ENCODE data around the gene FAM120B. TPM values are rescaled to one million over a fixed set of nuclear protein-coding genes. Genes with fewer than 3 reads are reported as not detected.

FAM120B gene
- polyA plus RNA-seq, 4 donors: 35.7 to 38.6 (median 37.2) TPM

DNA sequence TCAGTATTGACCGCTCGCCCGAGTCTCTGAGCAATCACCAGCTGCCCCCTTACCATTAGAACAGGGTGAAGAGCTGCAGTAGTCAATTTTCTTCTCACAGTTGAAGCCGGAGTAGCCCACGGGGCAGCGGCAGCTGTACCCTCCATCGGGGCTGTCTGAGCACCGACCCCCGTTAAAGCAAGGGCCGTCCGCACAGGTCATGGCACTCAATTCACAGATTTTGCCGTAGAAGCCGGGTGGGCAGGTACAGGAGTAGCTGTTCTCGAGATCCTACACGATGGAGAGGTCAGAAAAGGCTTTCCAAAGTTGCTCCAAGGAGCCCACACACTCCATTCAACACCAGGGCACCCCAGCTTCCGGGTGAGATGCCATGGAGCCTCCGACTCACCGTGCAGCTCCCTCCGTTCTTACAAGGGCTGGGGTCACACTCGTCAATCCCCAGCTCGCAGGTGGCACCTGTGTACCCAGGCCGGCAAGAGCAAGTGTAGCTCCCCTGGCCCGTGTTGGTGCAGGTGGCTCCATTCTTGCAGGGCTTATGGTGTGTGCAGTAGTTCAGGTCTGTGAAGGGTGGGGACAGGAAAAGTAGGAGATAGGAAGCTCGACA, 21.6 kb upstream of the FAM120B start:
- no peak for DNase-seq (ENCODE audit: low read depth in 4 of 4, low spot score in 3 of 4)

DNA sequence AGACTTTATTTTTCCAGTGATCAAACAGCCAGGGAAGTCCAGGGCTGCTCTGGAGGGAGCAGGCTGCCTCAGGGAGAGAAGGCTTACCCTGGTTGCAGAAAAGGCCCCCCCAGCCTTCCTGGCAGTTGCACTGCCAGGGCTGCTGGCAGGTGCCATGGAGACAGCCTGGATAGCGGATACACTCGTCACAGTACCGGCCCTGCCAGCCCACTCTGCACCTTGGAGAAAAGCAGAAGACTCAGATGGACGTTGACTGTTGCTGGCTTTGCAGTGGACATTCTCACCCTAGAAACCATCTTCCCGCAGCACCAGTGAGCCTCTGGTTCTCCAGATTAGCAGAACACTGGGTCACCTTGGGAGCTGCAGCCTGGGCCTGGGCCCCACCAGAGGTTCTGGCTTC, 21.1 kb upstream of the FAM120B start:
- no peak for DNase-seq (ENCODE audit: low read depth in 4 of 4, low spot score in 3 of 4)

DNA sequence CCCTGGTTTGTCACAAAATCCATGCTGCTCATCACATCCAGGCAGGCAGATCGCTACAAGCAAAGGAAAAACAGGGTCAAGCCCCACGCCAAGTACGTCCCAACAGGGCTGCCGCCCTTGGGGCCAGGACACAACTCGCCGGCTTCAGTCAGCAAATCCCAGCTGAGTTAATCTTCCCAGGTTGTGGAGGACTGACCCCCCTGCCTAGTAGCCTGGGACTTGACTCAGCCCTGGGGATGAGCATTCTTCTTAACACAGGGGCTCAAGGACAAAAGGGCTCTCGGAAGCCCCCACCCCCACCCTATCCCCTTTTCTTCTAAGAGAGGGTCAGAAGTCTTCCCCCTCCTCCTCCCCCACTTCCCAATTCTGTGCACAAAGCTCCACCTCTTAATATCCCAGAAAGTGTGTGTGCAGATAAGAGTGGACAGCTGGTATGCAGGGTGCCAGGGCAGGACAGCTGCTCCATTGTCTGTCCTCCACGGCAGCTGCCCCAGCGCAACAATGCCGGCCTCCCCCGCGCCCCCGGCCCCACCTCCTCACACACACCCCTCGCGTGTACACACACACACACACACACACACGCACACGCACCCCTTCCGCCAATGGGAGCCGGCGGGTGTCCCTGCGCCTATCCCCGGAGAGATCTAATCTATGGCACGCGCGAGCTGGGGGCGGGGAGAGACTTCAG, 20.2 kb upstream of the FAM120B start:
- no peak for DNase-seq (ENCODE audit: low read depth in 4 of 4, low spot score in 3 of 4)

DNA sequence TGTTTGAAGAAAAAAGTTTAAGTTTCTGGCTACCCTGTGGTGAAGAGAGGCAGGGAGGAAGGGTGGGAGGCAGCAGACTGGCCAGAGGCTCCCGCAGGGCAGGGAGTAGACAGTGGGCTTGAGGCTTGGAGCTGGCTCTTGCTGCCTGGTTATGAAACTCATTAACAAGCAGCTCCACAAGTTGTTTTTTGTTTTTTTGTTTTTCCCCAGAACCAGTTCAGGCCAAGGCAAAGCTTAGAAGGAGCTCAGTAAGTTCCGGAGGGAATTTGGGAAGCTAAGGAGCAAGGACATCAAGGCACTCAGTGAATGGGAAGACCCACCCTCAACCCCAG, 19.7 kb upstream of the FAM120B start:
- DNase-seq (ENCODE audit: low read depth in 4 of 4, low spot score in 3 of 4): no peak

DNA sequence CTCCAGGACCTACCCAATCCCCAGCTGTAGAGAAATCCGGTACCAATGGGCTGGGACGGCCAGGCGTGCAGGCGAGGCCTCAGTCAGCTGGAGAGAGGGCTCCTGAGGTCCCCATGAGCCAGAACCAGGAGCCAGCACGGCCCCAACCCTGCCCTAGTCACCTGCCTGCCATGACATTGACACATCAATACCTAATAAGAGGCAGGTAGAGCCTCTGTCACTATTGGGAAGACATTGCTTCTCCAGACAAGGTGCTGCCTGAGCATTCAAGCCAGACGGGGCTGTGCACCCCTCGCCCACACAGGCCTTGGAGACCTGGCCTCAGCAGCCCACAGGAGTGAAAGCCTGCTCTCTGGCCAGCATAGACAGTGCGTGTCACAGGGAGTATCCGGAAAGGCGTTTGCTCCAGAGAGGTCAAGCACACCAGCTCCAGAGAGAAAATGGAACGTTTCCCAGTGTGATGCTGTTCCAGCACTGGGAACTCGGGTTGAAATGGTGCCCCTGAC, 19.1 kb upstream of the FAM120B start:
- DNase-seq (ENCODE audit: low read depth in 4 of 4, low spot score in 3 of 4): no peak

DNA sequence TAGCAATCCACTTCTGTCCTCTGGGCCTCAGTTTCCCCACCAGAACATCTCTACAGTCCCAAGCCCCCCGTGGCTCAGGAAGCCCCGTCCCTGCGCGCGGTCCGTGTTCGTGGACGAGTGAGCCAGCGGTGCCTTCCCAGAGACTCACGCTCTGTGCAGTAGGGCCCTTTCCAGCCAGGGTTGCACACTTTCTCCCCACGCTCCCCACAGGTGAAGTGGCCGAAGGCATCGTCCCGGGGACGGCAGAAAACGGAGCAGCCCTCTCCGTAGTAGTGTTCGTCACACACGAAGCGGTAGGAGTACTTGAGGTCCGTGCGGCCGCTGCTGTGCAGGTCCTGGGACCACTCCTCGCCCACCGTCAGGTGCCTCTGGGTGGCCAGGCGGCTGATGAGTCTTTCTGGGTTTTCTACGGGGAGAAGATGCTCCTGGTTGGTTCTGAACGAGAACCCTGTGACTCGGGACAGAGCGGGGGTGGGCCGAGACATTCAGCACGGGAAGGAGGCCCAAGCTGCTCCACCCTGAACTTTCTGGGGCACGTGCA, 18.4 kb upstream of the FAM120B start:
- DNase-seq (ENCODE audit: low read depth in 4 of 4, low spot score in 3 of 4): no peak

DNA sequence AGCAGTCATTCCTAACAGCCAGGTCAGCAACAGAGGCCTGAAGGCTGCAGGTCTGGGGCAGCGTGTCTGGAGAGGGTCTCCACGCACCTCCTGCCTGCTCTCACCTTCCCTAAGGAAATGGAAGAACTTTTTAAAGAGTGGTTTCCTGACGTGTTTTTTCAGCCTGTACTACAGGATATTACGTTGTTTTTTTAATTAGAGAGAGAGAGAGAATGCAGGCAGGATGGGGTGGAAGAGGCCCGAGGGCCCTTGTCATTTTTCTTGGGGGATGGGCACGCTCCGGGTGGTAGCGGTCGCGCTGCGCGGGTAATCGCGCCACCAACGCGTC, 17.7 kb upstream of the FAM120B start:
- no peak for DNase-seq (ENCODE audit: low read depth in 4 of 4, low spot score in 3 of 4)

DNA sequence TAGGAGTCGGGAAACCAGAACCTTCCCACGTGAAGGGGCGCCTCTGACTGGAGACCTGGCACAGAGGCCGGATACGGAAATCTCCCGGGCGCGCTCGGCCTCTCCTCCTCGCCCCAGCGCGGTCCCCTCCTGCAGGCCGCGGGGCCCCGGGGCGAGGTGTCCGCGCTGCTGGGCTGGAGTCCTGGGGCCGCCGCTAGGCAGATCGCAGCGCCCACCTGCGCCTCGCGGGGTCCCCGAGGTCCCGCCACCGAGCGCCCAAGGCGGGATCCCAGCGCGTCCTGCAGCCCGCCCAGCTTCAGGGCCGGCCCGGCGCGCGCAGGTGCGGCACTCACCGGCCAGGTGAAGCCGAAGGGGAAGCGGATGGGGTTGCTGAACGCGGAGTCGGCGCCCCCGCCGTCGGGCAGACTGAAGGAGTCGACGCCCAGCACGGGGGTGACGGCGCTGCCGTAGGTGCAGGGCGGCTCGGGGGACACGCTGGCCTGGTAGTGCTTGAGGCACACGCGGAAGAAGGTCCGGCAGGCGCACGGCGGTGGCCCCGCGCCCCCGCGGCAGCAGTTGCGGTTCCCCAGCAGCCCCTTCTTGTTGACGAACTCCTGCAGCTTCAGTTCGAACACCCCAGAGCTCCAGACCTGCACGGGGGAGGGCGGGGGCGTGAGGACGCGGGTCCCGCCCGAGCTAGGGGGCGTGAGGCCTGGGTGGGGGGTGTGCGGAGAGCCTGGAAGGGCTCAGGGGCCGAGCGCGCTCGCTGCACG, 17.2 kb upstream of the FAM120B start:
- no peak for DNase-seq (ENCODE audit: low read depth in 4 of 4, low spot score in 3 of 4)

DNA sequence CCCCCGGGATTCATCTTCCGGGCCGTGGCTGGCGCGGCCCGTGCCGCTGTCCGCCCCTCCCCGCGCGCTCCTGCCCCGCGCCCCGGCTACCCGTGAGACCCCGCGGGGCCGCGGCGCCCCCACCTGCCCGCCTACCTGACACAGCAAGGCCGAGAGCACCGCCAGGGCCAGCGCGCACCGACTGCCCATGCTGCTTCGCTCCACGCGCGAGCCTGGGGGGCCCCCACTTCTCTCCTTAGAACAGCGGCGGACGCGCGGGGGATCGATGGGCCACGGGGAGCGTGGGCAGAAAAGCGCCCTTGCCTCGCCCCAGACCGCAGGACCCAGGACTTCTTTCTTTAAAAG, 16.6 kb upstream of the FAM120B start:
- no peak for DNase-seq (ENCODE audit: low read depth in 4 of 4, low spot score in 3 of 4)

DNA sequence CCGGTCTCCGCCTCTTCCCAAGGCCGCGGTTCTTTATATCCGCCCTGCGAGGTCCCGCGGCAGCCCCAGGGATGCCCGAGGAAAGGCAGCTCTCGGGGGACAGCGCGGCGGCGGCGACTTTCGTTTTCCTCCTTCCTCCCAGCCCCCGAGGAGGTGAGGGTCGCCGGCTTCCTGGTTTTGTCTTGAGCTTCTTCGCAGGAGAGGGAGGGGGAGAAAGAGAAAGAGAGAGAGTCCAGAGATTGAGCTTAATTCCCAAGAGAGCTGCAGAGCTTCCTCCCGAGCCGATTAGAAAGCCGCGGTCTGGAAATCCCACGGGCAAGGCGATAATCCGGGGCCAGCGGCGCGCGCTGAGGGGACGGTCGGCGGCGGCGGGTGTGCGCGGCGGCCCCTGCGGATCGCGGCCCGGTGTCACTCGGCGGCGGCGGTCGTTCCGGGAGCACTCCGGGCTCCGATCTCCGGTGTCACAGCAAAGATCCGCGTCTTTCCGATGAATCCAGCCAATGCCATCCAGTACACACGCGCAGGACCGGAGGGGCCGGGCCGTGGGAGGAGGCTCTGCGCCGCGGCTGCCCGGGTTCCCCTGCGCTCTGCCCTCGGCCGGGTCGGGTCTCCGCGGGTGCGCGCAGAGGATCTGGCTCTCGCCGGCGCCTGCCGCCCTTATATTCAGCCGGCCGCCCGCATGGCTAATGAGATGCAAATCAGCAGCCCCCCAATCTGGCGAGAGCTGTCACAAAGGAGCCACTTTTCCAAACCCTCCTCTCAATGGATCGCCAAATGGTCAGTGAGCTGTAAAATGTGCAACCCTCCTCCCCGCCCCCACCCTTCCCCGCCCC, 16.0 kb upstream of the FAM120B start, which contains the start of gene DLL1:
DLL1 (minus strand) TSS at position 783 of the 833 bp plus-strand sequence. CDS start 939 bp downstream, outside the sequence.
- DNase-seq (ENCODE audit: low read depth in 4 of 4, low spot score in 3 of 4): no peak

DNA sequence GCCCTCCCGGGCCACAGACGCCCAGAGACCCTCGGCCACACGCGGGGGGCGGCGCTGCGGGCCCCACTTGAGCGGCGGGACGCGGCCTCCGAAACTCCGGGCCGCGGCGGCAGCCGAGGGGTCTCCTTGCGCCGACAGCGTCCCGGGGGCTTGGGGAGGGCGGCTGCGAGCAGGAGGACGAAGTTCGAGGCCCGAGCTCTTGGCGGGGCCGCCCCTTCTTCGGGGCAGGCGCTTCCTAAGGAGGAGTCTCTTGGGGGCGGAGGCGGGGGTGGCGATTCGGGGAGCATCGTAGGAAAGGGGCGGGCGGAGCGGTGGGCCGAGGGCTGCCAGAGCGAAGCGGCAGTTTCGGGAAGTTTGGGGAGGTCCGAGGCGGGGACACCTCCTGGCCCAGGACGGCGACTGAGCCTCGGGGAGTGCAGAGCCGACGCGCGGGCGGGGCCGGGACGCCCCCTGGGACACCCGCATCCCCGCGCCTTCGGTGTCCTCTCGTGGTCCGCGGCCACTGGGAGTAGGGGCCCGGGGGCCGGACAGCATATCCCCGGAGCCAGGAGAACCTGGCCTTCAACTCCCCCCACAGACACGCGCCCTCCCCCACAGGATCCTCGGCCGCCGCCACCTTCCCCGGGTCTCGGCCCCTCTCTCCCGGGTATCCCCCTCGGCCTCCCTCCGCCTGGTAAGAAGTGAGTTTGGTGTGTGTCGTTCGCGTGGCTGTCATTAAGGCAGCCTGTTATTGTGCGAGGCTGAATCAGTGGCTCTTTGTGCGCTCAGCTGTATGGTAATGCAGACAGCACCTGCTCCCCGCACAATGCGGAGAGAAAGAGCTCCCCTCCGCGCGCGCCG, 15.1 kb upstream of the FAM120B start:
- no peak for DNase-seq (ENCODE audit: low read depth in 4 of 4, low spot score in 3 of 4)

DNA sequence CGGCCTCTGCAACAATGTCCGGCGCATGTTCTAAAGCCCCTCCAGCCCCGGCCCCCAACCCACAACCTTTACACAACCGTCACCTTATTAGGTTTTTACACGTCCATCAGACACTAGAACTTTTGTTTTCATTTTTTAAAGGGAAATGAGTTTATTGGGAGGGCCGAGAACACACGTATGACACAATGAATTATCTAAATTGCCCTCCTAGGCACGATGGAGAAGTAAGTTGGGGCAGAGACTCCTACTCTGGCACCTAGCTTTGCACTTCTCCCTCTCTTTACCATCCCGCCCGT, 14.5 kb upstream of the FAM120B start:
- DNase-seq (ENCODE audit: low read depth in 4 of 4, low spot score in 3 of 4): no peak

DNA sequence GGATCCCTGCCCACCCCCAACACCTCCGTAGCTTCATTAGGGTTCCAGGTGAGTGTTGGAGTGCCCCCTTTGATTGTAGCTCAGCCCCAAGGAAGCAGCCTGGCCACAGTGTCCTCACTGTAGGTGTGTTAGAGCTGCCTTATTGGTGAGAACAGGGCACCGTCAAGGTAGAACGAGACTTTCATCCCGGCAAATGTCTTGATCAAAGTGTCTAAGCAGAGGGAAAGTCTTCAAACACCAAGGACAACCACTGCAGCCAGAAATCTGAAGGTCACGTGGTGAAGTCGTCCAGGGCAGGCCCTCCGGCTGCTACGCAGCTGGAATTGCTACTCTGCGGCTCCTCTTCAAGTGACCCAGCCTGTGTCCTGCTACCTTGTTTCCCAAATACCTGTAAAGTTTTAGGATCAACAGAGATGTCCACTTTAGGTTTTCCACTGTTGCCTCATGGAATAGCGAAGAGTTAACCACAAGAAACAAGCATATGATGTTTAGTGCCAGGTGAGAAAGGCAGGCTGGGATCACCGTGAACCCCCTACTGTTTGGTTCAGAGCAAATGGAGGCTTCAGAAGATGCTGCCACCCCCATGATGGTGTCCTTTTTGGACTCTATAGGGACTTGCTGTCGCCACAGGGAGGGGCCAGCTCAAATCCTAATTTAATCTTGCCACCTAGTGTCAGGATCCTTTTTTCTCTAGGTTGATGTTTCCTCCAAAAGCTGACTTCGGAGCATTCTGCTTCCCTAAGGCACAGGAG, 14.0 kb upstream of the FAM120B start:
- DNase-seq (ENCODE audit: low read depth in 4 of 4, low spot score in 3 of 4): no peak

DNA sequence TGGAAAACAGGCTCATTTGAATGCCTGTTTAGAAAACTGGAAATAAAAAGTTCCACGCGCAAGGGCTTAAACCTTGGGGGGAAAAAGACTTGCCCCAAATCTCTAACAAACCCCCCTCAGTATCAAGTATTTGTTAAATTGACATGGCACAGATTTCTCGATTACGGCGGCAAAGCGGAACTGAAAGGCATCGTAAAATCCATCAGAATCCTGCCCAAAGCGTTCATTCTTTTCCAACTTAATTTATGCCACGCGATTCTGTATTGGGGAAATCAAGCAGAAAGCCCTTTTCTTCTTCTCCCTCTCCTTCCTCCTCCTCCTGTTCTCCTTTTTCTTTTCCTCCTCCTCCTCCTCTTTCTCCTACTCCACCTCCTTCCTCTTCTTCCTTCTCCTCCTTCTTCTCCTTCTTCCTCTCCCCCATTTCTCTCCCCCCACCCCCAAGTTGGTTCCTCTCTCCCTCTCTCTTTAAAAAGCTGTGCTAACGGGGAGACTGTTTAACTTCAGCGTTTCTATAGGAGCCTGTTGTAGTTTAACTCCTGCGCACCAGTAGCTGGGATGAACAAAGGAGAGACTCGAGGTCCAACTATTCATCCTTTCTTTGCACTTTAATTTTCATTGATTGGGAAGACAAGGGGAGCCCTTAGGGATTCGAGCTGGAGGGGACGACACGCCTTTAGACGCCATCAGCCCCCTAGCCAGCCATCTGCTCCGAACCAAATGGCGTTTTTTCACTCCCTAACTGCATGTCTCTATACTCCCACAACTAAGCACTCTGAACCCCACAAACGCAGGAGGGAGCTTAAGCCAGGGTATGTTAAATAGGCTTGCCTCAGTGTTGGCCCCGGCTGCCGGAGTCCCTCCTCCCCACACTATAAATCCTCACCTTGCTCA, 13.0 kb upstream of the FAM120B start:
- DNase-seq (ENCODE audit: low read depth in 4 of 4, low spot score in 3 of 4): no peak

DNA sequence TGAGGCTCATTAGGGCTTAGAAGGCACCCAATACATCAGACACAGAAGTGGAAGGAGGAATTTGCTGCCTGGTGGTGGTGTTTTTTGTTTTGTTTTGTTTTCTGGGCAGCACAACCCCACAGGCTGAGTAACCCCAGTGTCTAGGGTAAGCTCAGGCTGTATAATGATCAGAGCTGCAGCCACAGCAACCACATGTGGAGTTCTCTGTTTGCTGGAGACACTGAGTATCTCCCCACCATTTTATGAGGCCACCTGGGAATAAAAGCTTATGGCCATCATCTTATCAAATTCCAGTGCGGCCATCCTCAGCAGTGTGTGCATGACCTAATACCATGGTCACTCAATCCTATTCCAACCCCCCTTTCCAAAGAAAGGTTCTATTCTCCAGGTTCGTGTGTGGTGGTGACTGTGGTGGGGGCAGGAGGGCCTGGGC, 12.2 kb upstream of the FAM120B start:
- no peak for DNase-seq (ENCODE audit: low read depth in 4 of 4, low spot score in 3 of 4)

DNA sequence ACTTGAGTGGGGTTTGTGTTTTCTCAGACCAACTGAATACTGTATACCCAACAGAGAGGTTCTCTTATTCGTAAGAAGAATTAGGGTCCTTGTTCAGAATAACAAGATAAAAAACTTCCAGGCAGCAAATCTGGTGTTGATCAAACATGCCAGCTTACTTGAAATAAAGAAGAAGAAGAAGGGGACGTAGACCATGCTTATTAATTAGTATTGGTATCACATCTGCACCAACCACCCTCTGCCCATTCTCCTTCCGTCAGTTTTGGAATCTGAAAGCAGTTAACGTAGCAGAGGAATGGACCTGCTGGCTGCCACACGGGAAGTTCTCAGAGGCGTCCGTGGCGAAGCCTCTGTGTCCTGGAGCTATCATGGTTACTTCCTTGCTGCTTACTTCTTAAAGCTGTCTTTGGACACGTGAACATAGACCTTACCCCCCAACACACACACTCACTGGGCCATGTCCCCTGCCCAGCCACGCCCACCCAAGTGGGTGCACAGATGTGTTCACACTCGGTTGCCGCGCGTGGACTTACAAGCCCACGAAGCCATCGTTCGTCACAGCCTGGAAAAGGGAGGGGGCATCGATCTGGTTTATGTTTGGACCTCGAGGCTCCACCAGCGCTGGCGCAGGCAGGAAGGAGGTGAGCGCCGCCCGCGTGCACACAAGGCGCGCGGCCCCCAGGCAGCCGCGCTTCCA, 11.6 kb upstream of the FAM120B start:
- DNase-seq (ENCODE audit: low read depth in 4 of 4, low spot score in 3 of 4): no peak

DNA sequence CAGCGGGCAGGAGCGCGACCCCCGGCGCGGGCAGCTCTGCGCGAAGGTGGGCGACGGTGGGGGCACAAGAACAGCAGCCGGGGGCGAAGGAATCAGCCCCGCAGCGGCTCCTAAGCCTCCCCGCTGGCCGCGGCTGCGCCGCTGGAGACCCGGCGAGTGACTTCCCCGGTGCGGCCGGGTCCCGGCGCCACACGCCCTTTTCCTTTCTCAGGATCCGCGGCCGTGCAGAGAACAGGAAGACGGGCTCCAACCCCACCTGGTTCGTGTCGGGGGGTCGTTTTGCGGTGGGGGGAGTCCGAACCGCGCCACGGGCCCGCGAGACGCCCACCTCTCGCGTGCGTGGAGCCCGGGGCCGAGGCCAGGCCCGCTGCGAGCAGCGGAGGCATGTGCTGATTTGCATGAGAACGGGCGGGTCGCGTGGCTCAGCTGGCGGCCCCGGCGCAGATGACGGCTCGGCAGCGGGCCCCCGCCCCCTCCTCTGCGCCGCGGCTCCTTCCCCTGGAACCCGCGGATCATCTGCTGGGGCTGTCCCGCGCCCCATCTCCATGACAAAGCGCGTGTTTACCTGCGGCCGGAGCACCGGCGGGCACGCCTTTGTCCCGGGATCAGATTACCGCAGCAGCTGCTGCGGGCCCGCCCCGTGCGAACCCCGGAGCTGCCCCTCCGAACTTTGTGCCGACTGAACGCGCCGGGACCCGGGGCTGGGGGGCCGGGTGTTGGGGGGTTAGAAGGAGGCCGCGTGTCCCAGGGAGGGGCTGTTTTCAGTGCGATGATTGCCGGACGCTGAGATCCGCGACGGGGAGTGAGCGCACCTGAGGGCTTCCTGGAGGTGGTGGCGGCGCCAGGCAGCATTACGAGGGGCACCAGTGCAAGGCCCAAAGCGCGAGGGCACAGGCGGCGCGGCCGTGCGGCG, 10.8 kb upstream of the FAM120B start:
- DNase-seq (ENCODE audit: low read depth in 4 of 4, low spot score in 3 of 4): no peak
